Fibroblast of skin of abdomen (primary cell): Measurements from ENCODE around the gene DBN1. TPM values are rescaled to one million over a fixed set of nuclear protein-coding genes. Genes with fewer than 3 reads are reported as not detected.

ENCODE experiments used
- DNase-seq: peaks from one replicate; pipeline ENCODE4 v3.0.0-alpha.2; 2013
- polyA plus RNA-seq, 2 experiments: library from polyadenylated mRNA; unstranded; fragments of 120-200 nt; gene quantifications; one replicate each; pipeline ENCODE4 v1.2.1, GENCODE V29; 2013; ENCODE audit not compliant: insufficient read length in 2 of 2

The DBN1 gene
- 300 TPM for polyA plus RNA-seq (2013, experiment 1 of 2; ENCODE audit: insufficient read length)
- 314 TPM for polyA plus RNA-seq (2013, experiment 2 of 2; ENCODE audit: insufficient read length)

GRCh38 chr5:177473443-177474001, at the start of gene DBN1:
TSS of gene DBN1 (minus strand) at chr5:177473634. CDS start at chr5:177473521, 113 bp downstream.
- DNase-seq, result peak; percentile 80

GRCh38 chr5:177520916-177521513, 47.6 kb upstream of the DBN1 start:
- no peak for DNase-seq

GRCh38 chr5:177520271-177520670, 46.8 kb upstream of the DBN1 start:
- no peak for DNase-seq

GRCh38 chr5:177519463-177520235, 46.2 kb upstream of the DBN1 start:
- DNase-seq, result no peak

GRCh38 chr5:177516601-177517568, 43.5 kb upstream of the DBN1 start, which contains the start of gene DDX41:
TSS of gene DDX41 (minus strand) at chr5:177516961. CDS start at chr5:177516945, 16 bp downstream.
- peak; percentile 99 for DNase-seq

DNA sequence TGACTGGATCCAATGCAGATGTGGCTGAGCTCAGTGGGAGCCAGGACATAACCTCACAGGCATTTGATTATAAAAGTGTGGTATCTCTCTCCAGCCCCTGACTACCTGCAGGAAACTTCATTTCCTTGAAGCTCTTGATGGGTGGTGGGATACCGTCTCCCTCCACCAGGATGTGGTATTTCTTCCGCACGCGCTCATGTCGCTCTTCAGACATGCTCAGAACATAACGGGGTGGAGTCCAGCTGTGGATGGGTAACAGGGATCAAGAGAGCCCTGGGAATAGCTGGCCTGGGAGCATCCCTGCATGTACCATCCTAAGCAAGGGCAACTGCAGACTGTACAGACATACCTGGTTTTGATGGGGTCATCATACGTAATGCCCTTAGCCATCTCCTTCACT, 42.1 kb upstream of the DBN1 start:
- no peak for DNase-seq

- DNase-seq, result no peak
Observed at GRCh38 chr5:177514541-177514940, 41.1 kb upstream of the DBN1 start.

- DNase-seq, result no peak
Observed at GRCh38 chr5:177513500-177513899, 40.1 kb upstream of the DBN1 start.

GRCh38 chr5:177512736-177513380, 39.4 kb upstream of the DBN1 start:
- no peak for DNase-seq

- DNase-seq, result no peak
Observed at GRCh38 chr5:177511796-177512675, 38.6 kb upstream of the DBN1 start.

DNA sequence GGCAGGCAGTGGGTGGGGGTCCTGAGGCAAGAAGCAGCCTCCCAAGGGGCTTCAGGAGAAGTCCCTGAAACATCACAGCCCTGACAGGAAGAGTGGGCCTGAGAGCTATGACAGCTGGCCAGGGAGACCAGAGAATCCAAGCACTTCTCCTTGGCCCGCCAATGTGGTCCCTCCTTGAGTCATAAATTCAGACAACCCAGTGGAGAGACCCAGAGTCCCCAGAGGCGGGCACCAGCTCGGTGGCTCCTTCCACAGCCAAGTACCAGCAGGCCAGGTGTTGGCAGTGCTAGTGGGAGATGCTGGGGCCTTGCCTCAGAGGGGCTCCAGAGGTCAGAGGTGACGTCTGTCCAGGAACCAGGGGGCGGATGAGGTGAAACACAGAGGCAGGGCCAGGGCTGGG, 37.7 kb upstream of the DBN1 start:
- no peak for DNase-seq

DNA sequence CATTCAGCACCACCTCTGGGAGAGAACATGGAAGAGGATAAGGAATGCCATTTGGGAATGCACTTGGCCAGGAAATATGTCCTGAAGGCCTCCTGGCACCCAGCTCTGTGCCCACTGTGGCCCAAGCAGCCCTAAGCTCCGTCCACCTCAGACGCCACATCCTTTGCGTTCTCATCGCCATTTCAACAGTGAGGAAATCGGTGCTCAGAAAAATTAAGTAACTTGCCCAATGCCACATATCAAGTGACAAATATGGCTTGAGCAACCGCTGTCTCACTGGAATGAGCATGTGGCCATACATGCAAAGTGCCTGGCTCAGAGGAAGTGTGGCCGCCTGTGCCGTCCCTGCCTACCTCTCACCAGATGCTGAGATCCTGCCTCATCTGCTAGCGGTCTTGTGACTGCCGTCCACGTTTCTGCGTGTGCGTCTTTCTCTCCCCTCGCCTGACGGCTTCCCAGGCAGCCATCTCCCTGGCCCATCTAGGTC, 37.2 kb upstream of the DBN1 start:
- DNase-seq, result no peak

DNA sequence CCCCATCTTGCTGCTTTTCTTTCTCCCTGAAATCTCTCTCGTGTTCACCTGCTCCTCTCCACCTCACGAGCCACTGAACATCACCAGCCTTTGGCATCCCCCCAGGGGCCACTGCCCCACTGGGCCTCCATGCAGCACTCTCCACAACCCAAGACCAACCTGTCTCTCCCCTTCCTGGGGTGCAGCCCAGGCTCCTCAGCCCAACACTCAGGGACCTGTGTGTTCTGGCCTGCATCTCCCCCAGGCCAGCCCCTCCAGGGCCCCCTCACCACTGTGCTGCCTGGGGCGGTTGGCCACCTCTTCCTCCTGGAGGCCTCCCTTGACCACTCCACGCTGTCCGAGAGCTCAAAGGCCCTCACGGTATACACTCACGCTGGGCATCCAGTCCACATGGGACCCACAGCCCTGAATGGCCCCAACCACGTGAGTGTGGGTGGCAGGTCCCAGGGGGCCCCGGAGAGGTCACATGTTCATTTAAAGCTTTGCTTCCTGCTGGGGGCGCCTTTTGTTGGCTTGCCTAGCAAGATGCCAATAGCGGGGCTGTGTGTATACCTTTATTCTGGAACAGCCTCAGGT, 36.6 kb upstream of the DBN1 start:
- no peak for DNase-seq

DNA sequence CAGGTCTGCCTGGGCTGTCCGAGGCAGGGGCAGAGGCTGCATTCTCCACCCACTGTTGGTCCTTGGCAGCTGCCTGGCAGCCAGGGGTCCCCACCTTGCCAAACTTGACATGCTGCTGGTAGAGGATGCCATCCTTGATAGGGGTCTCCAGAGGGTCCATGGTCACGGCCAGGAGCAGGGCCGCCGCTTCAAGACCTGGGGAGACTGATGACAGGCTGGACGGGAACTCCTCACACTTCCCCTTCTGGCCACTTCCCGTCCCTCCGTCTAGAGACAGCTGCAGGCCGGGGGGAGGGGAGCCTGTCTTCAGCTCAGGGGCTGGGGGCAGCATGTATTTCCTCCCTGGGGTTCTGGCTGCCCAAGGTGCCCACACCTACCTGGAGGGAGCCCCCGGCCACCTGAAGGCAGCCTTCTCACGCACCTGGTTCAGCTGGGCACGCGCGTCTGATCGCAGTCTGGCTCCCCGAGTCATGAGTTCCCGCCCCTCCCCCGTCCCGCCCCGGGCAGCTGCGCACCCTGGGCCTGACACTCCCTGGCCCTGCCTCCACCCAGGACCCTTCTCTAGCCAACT, 36.0 kb upstream of the DBN1 start, which contains the start of gene DOK3:
DOK3 (minus strand) TSS at position 446 of the 571 bp plus-strand sequence; CDS start at position 160, 286 bp downstream.
- DNase-seq, result no peak

DNA sequence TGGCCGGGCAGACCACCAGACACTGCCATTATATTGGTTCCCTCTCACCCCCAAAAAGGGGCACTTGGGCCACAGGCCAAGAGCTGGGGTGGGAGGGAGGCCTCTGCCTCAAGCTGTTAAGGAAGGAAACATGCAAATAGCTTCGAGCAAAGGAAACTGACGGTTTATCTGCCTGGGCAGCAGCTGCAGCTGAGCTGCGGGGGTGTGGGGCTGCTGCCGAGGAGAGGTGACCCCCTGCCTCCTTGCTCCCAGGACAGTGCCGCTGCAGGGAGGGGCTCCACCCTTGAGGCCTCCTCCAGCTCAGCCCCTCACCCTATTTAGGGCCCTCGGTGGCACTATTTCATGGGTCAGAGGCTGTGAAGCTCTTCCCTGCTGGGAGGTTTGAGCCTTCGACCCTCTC, 35.4 kb upstream of the DBN1 start:
- DNase-seq, result no peak

GRCh38 chr5:177508221-177508611, 34.8 kb upstream of the DBN1 start:
- DNase-seq, result no peak

- DNase-seq, result no peak
Observed at GRCh38 chr5:177507596-177508220, 34.3 kb upstream of the DBN1 start.

DNA sequence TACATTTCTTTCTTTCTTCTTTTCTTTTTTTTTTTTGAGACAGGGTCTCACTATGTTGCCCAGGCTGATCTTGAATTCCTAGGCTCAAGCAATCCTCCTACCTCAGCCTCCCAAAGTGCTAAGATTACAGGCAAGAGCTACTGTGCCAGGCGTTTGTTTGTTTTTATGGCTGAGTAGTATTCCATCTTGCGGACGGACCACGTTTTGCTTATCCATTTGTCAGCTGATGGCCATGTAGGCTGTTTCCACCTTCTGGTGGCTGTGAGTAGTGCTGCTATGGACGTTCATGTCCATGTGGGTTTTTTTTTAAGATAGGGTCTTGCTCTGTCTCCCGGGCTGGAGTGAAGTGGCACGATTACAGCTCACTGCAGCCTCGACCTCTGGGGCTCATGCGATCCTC, 33.7 kb upstream of the DBN1 start:
- no peak for DNase-seq

- DNase-seq, result no peak
Observed at GRCh38 chr5:177505075-177505474, 31.6 kb upstream of the DBN1 start.
